Measurements from ENCODE around the gene PNPLA6. TPM values are rescaled to one million over a fixed set of nuclear protein-coding genes. Genes with fewer than 3 reads are reported as not detected.

Gene PNPLA6
- total RNA-seq, 1 donor from 2014 or later = 40.8 TPM

DNA sequence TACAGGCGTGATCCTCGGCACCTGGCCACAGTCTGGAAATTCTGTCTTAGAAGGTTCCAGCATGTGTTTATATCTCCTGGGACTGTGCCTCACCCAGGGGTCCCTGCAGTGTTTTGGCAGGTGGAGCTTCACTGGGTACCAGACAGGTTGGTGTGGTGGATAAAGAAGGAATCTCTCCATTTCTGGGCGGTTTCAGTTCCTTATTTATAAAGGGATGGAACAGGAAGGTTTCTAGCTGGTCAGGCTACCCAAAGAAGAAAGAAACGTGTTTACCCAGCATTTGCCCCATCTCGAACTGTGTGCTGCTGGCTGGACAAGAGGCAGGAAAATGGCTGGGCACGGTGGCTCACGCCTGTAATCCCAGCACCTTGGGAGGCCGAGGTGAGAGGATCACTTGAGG is 9.8 kb downstream of the PNPLA6 start:
- no peak for TF ChIP-seq CTCF (IDR thresholded peaks at IDR 0.05; ENCODE audit: insufficient read depth, low read length, severe bottlenecking)
- Histone ChIP-seq H3K36me3 (ENCODE audit: control insufficient read depth, insufficient read depth, low read length) (peaks cover 15% of the 10 kb centered on the region), H3K27me3 (ENCODE audit: control insufficient read depth, insufficient read depth, low read length) (no peaks in the 10 kb centered on the region), H3K4me3 (ENCODE audit: low read depth, low read length) (no peak overlapping the region)
- DNase-seq (ENCODE audit: low read depth) (no peak), FAIRE-seq (no peak)

DNA sequence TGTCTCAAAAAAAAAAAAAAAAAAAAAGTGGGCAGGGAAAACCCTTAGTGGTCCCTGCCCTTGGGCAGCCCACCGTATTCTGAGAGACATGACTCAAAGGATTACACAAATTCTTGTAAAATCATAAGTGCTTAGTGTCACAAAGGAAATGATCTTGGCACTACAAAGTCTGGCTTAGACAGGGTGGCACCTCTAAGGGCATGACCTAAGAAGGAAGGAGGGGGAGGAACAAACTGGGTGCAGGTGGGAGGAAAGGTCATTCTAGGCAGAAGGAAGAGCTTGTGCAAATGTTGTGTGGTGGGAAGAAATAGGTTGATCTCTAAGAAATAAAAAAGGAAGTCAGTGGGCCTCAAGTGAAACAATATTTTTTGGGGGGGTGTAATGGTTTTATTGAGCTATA is 10.4 kb downstream of the PNPLA6 start:
- H3K4me3 ChIP-seq (ENCODE audit: low read depth, low read length) = no peak overlapping the region
- no peaks in the 10 kb centered on the region for H3K27me3 ChIP-seq (ENCODE audit: control insufficient read depth, insufficient read depth, low read length)
- no peak for DNase-seq (ENCODE audit: low read depth)
- peaks cover 13% of the 10 kb centered on the region for H3K36me3 ChIP-seq (ENCODE audit: control insufficient read depth, insufficient read depth, low read length)
- no peak for TF ChIP-seq CTCF (IDR thresholded peaks at IDR 0.05; ENCODE audit: insufficient read depth, low read length, severe bottlenecking)
- FAIRE-seq = no peak

GRCh38 chr19:7547159-7547558 is 11.6 kb downstream of the PNPLA6 start:
- Histone ChIP-seq H3K4me3 (ENCODE audit: low read depth, low read length) (no peak overlapping the region), H3K27me3 (ENCODE audit: control insufficient read depth, insufficient read depth, low read length) (no peaks in the 10 kb centered on the region), H3K36me3 (ENCODE audit: control insufficient read depth, insufficient read depth, low read length) (peaks cover 10% of the 10 kb centered on the region)
- TF ChIP-seq CTCF (IDR thresholded peaks at IDR 0.05; ENCODE audit: insufficient read depth, low read length, severe bottlenecking) = no peak
- DNase-seq (ENCODE audit: low read depth) (no peak), FAIRE-seq (no peak)

GRCh38 chr19:7549429-7550148 is 14.1 kb downstream of the PNPLA6 start:
- TF ChIP-seq CTCF (IDR thresholded peaks at IDR 0.05; ENCODE audit: insufficient read depth, low read length, severe bottlenecking) = no peak
- H3K27me3 ChIP-seq (ENCODE audit: control insufficient read depth, insufficient read depth, low read length) = no peaks in the 10 kb centered on the region
- FAIRE-seq (no peak), DNase-seq (ENCODE audit: low read depth) (no peak)
- H3K36me3 ChIP-seq (ENCODE audit: control insufficient read depth, insufficient read depth, low read length) = peaks cover 9% of the 10 kb centered on the region
- no peak overlapping the region for H3K4me3 ChIP-seq (ENCODE audit: low read depth, low read length)

GRCh38 chr19:7550169-7550770 is 14.8 kb downstream of the PNPLA6 start:
- H3K27me3 ChIP-seq (ENCODE audit: control insufficient read depth, insufficient read depth, low read length) = no peaks in the 10 kb centered on the region
- no peak overlapping the region for H3K4me3 ChIP-seq (ENCODE audit: low read depth, low read length)
- FAIRE-seq (no peak), DNase-seq (ENCODE audit: low read depth) (no peak)
- TF ChIP-seq CTCF (IDR thresholded peaks at IDR 0.05; ENCODE audit: insufficient read depth, low read length, severe bottlenecking) = no peak
- peaks cover 11% of the 10 kb centered on the region for H3K36me3 ChIP-seq (ENCODE audit: control insufficient read depth, insufficient read depth, low read length)
